Measurements from ENCODE around the gene WWOX. TPM values are rescaled to one million over a fixed set of nuclear protein-coding genes. Genes with fewer than 3 reads are reported as not detected.

Gene WWOX
- total and polyA plus RNA-seq, 2 of the 8 experiments (the other 6 are each of a cell fraction or from before 2014, with no cell fraction given) = 5.4 to 16.7 TPM

DNA sequence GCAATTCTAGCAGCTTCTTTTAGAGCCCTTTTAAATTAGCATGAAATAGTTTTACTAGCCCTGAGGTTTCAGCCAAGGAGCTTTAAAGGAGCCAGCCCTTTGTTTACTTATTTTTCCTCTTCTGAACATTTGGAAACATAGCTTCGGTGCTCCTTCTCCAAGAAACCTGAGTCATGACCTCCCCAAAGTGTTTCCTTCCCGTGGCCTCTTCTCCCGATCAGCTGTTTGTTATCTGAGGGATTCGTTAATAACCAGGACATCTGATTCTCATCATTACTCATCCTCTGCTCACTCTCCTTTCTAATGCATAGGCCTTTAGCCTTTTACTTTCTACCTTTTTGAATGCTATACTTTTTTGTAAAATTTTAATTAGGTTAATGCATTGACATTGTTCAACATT is 204.5 kb downstream of the WWOX start:
- FAIRE-seq (no peak), DNase-seq (ENCODE audit: low read depth in 1 of 2, low spot score in 2 of 2) (no peak)
- no peak overlapping the region for H3K4me2 ChIP-seq (ENCODE audit: insufficient read depth in 1 of 2, low read depth in 2 of 2, low read length in 2 of 2)
- no peak overlapping the region for H4K91ac ChIP-seq (replicated peaks; ENCODE audit: insufficient read length, low read length)
- H3K4ac ChIP-seq (replicated peaks; ENCODE audit: insufficient read length, low read depth, low read length) = no peak overlapping the region
- no peak overlapping the region for H2BK5ac ChIP-seq (ENCODE audit: low read depth, low read length)
- H3K36me3 ChIP-seq (ENCODE audit: control insufficient read depth in 2 of 4, insufficient read depth in 4 of 4, low read length in 3 of 4) = no peaks in the 10 kb centered on the region; a peak in 1 of 8 replicates
- H3K18ac ChIP-seq (ENCODE audit: extremely low read depth, low read length) = no peak overlapping the region
- CTCF ChIA-PET (ENCODE audit: partially characterized antibody) = interaction anchor here (0.5 kb wide), 1 partner anchor 302 kb away, joined by 3 read pairs; no protein-coding TSS in a partner anchor
- no peak overlapping the region for H4K5ac ChIP-seq (ENCODE audit: insufficient read length, low read depth, low read length)
- H3K9me3 ChIP-seq (ENCODE audit: insufficient read depth in 2 of 2, low read depth in 1 of 2, low read length in 1 of 2) = no peaks in the 10 kb centered on the region
- 93% methylated on average over 4 of the region's 4 CpGs; no CpG with 5 or more reads in 1 of the 2 experiments for WGBS, 2 experiments (ENCODE audit: extremely low coverage in 1 of 2, insufficient coverage in 1 of 2, insufficient read length in 1 of 2, insufficient replicate concordance in 2 of 2, low coverage in 1 of 2, low lambda C conversion rate in 2 of 2, missing lambda C conversion rate in 1 of 2)
- H3K4me3 ChIP-seq (ENCODE audit: extremely low read depth in 1 of 4, insufficient read depth in 2 of 4, low read depth in 3 of 4, low read length in 4 of 4) = no peak overlapping the region
- no peak overlapping the region for H4K8ac ChIP-seq (ENCODE audit: extremely low read depth, insufficient read depth, low read length)
- no peaks in the 10 kb centered on the region for H3K27me3 ChIP-seq (replicated peaks in 1 of 4; ENCODE audit: control insufficient read depth in 3 of 4, extremely low read depth in 1 of 4, insufficient read depth in 3 of 4, low read length in 3 of 4)
- no peak overlapping the region for H3K27ac ChIP-seq (ENCODE audit: low read depth, low read length)
- H3K79me2 ChIP-seq (ENCODE audit: control insufficient read depth in 1 of 2, insufficient read depth in 2 of 2, low read length in 2 of 2) = no peaks in the 10 kb centered on the region
- no peaks in the 10 kb centered on the region for H4K20me1 ChIP-seq (replicated peaks in 1 of 2; ENCODE audit: control insufficient read depth in 1 of 2, insufficient read depth in 2 of 2, low read length in 2 of 2)
- H3K23me2 ChIP-seq (ENCODE audit: low read depth, low read length) = no peaks in the 10 kb centered on the region; the same call in 1 of the 2 replicates
- H3K4me1 ChIP-seq (replicated peaks in 1 of 4; ENCODE audit: control insufficient read depth in 3 of 4, insufficient read depth in 4 of 4, low read length in 3 of 4) = peaks cover 4 to 13% (median 8%) of the 10 kb centered on the region in 4 experiments; a peak in 6 of 7 replicates
- POLR2A ChIA-PET (ENCODE audit: partially characterized antibody) = no interaction called here
- H3K23ac ChIP-seq (ENCODE audit: insufficient read length) = no peak overlapping the region
- H3K56ac ChIP-seq (replicated peaks; ENCODE audit: insufficient read length, low read depth, low read length) = no peak overlapping the region
- no peak overlapping the region for H3K9ac ChIP-seq (replicated peaks in 1 of 4; ENCODE audit: extremely low read depth in 1 of 4, low read depth in 3 of 4, low read length in 3 of 4)
- H3K79me1 ChIP-seq (ENCODE audit: low read depth, low read length) = no peaks in the 10 kb centered on the region
- no peak overlapping the region for H2BK12ac ChIP-seq (ENCODE audit: low read depth, low read length)
- no peak overlapping the region for H2BK15ac ChIP-seq (ENCODE audit: low read length)
- H2BK120ac ChIP-seq (replicated peaks; ENCODE audit: low read depth, low read length) = no peak overlapping the region
- no peak overlapping the region for H3K14ac ChIP-seq (ENCODE audit: insufficient read length)
- H2AK5ac ChIP-seq (ENCODE audit: low read depth, low read length) = no peak overlapping the region
- no peak overlapping the region for H2AFZ ChIP-seq (ENCODE audit: low read length)
- no peak overlapping the region for H2BK20ac ChIP-seq (ENCODE audit: low read length)
- TF ChIP-seq KDM5A (IDR thresholded peaks at IDR 0.05; ENCODE audit: low read length) = no peak
- no peak for TF ChIP-seq BRCA1 (IDR thresholded peaks at IDR 0.05; ENCODE audit: low read depth, low read length)
- TF ChIP-seq SIX5 (IDR thresholded peaks at IDR 0.05; ENCODE audit: low read depth, low read length) = no peak
- TF ChIP-seq PHF8 (conservative IDR thresholded peaks at IDR 0.05; ENCODE audit: low read depth, low read length) = no peak
- no peak for TF ChIP-seq CREB1 (IDR thresholded peaks at IDR 0.05)
- no peak for TF ChIP-seq MAFK (IDR thresholded peaks at IDR 0.05; ENCODE audit: low read depth, low read length)
- no peak for TF ChIP-seq TEAD4 (IDR thresholded peaks at IDR 0.05; ENCODE audit: low read depth, low read length)
- no peak for TF ChIP-seq POU5F1 (IDR thresholded peaks at IDR 0.05; ENCODE audit: low read depth, low read length)
- TF ChIP-seq CBX5 (IDR thresholded peaks at IDR 0.05; ENCODE audit: low read depth, low read length) = no peak
- no peak for TF ChIP-seq JUND (IDR thresholded peaks at IDR 0.05; ENCODE audit: low read length)
- no peak for TF ChIP-seq SP2 (IDR thresholded peaks at IDR 0.05; ENCODE audit: low read length)

Data from H1 (cell line).